Left ventricle myocardium inferior (tissue), 1 donor: Measurements from ENCODE around the gene USP12. TPM values are rescaled to one million over a fixed set of nuclear protein-coding genes. Genes with fewer than 3 reads are reported as not detected.

Source experiments
- DNase-seq: peaks from one replicate; pipeline ENCODE4 v3.0.0-alpha.2; 2020
- H3K27ac ChIP-seq: fragments of 200-600 bp; replicated peaks from 2 replicates; pipeline ENCODE4 v1.8.0; 2021
- H3K27me3 ChIP-seq: fragments of 200-600 bp; 2 replicates; pipeline ENCODE4 v1.8.0; 2021; ENCODE audit warnings: low read depth
- H3K36me3 ChIP-seq: fragments of 200-600 bp; 2 replicates; pipeline ENCODE4 v1.8.0; 2021
- H3K4me1 ChIP-seq: fragments of 200-600 bp; 2 replicates; pipeline ENCODE4 v1.8.0; 2021
- H3K4me3 ChIP-seq: fragments of 200-600 bp; 2 replicates; pipeline ENCODE4 v1.8.0; 2021; ENCODE audit warnings: mild to moderate bottlenecking, moderate library complexity
- H3K9me3 ChIP-seq: fragments of 200-600 bp; replicated peaks from 2 replicates; pipeline ENCODE4 v1.8.0; 2021
- intact Hi-C: fragments of 100-400 bp; cut with micrococcal nuclease; formaldehyde crosslinking; loops from one replicate; pipeline ENCODE4 v1.11.0; 2022
- total RNA-seq: library from RNA; stranded (reverse); fragmentation: NEBNext Ultra II Directional; extraction: Animal tissue kit (Norgen Biotek cat#: 25700); gene quantifications from one replicate; pipeline ENCODE4 v1.2.1, GENCODE V29; 2021
- TF ChIP-seq, protein P1 (sequence below): fragments of 200-600 bp; IDR thresholded peaks from 2 replicates; pipeline ENCODE4 v1.8.0; 2021; ENCODE audit warnings: antibody characterized with exemption, mild to moderate bottlenecking, borderline replicate concordance
- donor health status: DM: no; HTN: yes; CAD: no; lungs with severe emphysema.

The USP12 gene
- total RNA-seq, 1 donor from 2014 or later = 16.8 TPM

DNA sequence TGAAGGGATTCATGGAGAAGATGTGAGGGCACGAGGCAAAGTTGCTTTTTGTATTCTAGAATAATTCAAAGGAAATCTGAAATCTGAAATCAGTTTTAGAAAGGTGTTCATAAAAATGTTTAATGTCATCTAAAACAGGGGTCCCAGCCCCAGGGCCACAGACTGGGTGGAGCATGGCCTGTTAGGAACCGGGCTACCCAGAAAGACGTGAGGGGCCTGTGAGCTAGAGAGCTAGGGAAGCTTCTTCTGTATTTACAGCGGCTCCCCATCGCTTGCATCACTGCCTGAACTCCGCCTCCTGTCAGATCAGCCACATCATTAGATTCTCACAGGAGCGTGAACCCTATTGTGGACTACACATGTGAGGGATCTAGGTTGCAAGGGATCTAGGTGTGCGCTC, 151.2 kb downstream of the USP12 start:
- H3K27ac ChIP-seq = no peak overlapping the region
- H3K27me3 ChIP-seq = peaks cover 1% of the 10 kb centered on the region
- H3K36me3 ChIP-seq = no peaks in the 10 kb centered on the region
- H3K4me1 ChIP-seq = no peaks in the 10 kb centered on the region
- TF ChIP-seq, protein P1, sequence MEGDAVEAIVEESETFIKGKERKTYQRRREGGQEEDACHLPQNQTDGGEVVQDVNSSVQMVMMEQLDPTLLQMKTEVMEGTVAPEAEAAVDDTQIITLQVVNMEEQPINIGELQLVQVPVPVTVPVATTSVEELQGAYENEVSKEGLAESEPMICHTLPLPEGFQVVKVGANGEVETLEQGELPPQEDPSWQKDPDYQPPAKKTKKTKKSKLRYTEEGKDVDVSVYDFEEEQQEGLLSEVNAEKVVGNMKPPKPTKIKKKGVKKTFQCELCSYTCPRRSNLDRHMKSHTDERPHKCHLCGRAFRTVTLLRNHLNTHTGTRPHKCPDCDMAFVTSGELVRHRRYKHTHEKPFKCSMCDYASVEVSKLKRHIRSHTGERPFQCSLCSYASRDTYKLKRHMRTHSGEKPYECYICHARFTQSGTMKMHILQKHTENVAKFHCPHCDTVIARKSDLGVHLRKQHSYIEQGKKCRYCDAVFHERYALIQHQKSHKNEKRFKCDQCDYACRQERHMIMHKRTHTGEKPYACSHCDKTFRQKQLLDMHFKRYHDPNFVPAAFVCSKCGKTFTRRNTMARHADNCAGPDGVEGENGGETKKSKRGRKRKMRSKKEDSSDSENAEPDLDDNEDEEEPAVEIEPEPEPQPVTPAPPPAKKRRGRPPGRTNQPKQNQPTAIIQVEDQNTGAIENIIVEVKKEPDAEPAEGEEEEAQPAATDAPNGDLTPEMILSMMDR = no peak
- intact Hi-C loops = no loop called here
- no peaks in the 10 kb centered on the region for H3K9me3 ChIP-seq
- no peak overlapping the region for H3K4me3 ChIP-seq
- no peak for DNase-seq

DNA sequence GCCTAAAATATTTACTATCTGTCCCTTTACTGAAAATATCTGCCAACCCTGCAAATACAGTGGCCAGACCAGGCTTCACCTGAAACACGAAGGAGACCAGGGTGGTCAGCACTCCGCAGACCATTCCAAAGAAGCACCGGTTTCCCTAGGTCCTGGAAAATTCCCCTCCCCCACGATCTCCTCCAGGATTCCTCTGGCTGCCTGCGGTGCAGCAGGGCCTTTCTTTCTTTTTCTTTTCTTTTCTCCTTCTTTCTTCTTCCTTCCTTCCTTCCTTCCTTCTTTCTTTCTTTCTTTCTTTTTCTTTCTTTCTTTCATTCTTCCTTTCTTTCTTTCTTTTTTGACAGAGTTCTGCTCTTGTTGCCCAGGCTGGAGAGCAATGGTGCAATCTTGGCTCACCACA, 152.7 kb downstream of the USP12 start:
- Histone ChIP-seq H3K27ac (no peak overlapping the region), H3K27me3 (peaks cover 5% of the 10 kb centered on the region), H3K36me3 (no peaks in the 10 kb centered on the region), H3K4me3 (no peak overlapping the region), H3K9me3 (no peaks in the 10 kb centered on the region), H3K4me1 (no peaks in the 10 kb centered on the region)
- TF ChIP-seq, protein P1 = no peak
- DNase-seq = no peak
- intact Hi-C loops = no loop called here

DNA sequence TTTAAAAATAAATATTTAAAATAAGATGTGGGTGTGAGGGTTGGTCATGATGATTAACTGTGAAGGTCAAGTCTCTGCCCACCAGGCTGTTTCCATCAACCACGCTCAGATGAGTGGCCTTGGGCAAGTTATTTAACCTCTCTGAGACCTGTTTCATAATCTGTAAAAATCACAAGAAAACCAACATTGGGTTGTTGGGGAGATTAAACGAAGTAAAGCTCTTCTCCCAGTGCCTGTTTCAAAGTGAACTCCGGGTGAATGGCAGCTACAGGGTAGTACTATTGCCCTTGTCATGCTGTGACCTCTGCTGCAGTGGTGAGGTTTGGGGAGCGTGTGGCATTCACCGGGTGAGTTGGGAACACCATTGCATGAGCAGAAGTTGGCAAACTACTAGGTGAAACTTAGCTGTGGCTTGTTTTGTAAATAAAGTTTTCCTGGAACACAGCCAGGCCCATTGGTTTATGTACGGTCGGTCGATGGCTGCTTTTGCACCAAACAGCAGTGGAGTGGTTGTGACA, 153.2 kb downstream of the USP12 start:
- TF ChIP-seq, protein P1 = no peak
- H3K4me3 ChIP-seq = no peak overlapping the region
- no peaks in the 10 kb centered on the region for H3K4me1 ChIP-seq
- no peak overlapping the region for H3K27ac ChIP-seq
- no peaks in the 10 kb centered on the region for H3K36me3 ChIP-seq
- H3K9me3 ChIP-seq = no peaks in the 10 kb centered on the region
- no peak for DNase-seq
- H3K27me3 ChIP-seq = peaks cover 5% of the 10 kb centered on the region
- intact Hi-C loops = no loop called here

DNA sequence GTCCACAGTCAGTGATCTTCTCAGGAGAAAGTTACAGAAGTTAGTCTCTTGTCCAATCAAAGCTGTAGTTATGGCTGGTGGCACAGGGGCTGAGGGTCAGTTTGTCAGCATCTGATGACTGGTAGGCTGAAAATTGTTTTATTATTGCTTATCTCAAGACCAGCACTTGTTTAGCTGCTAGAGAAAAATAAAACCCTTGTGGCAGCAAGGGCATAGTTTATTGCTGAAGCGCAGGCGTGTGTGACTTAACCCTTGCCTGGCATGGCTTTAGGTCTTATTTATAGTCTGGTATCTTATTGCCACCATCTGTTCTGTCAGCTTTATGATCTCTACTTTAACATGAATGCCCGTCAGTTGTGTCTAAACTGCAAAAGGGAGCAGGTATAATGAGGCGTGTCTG, 154.7 kb downstream of the USP12 start:
- H3K4me1 ChIP-seq = no peaks in the 10 kb centered on the region

More for the DNA sequence above, 154.7 kb downstream of the USP12 start:
- Histone ChIP-seq H3K27ac (no peak overlapping the region), H3K4me3 (no peak overlapping the region), H3K36me3 (no peaks in the 10 kb centered on the region), H3K9me3 (no peaks in the 10 kb centered on the region), H3K27me3 (peaks cover 5% of the 10 kb centered on the region)
- intact Hi-C loops = no loop called here
- TF ChIP-seq, protein P1 = no peak
- DNase-seq = no peak

Other genes starting within 250 kb of the USP12 start
- 674 TPM for gene RPL21, start 79.7 kb upstream of the USP12 start, total RNA-seq
- gene RASL11A, start 99.0 kb upstream of the USP12 start, total RNA-seq = 5.3 TPM